HepG2 (cell line): ENCODE results near the gene MXD1. TPM values are rescaled to one million over a fixed set of nuclear protein-coding genes. Genes with fewer than 3 reads are reported as not detected.

ENCODE experiments used
- ATF3 ChIP-seq: sonication (generic); formaldehyde crosslinking; IDR thresholded peaks from 2 replicates; pipeline ENCODE4 v1.4.0; 2020; ENCODE audit warnings: missing genetic modification reagents
- DBP ChIP-seq: sonication (generic); formaldehyde crosslinking; IDR thresholded peaks from 2 replicates; pipeline ENCODE4 v1.4.0; 2020; ENCODE audit warnings: missing genetic modification reagents; ENCODE audit errors: not compliant biosample characterization
- E2F5 ChIP-seq: sonication (generic); formaldehyde crosslinking; conservative IDR thresholded peaks from 2 replicates; pipeline ENCODE4 v1.4.0; 2020; ENCODE audit warnings: missing genetic modification reagents
- ETV6 ChIP-seq: sonication (generic); formaldehyde crosslinking; conservative IDR thresholded peaks from 2 replicates; pipeline ENCODE4 v1.4.0; 2020; ENCODE audit warnings: missing genetic modification reagents
- FOXO4 ChIP-seq: sonication (generic); formaldehyde crosslinking; conservative IDR thresholded peaks from 2 replicates; pipeline ENCODE4 v1.8.1; 2023; ENCODE audit warnings: missing genetic modification reagents
- GATAD1 ChIP-seq: IDR thresholded peaks from 2 replicates; pipeline ENCODE4 v1.6.1; 2016; ENCODE audit warnings: missing genetic modification reagents, missing compliant biosample characterization
- JUN ChIP-seq: sonication (generic); formaldehyde crosslinking; IDR thresholded peaks from 2 replicates; pipeline ENCODE4 v1.4.0; 2020; ENCODE audit warnings: mild to moderate bottlenecking, missing genetic modification reagents
- KDM5B ChIP-seq: sonication (generic); formaldehyde crosslinking; IDR thresholded peaks from 2 replicates; pipeline ENCODE4 v1.4.0; 2020; ENCODE audit warnings: missing genetic modification reagents, mild to moderate bottlenecking, borderline replicate concordance
- KLF12 ChIP-seq: sonication (generic); formaldehyde crosslinking; IDR thresholded peaks from 2 replicates; pipeline ENCODE4 v1.4.0; 2020; ENCODE audit warnings: missing genetic modification reagents, borderline replicate concordance
- MED1 ChIP-seq: sonication (generic); formaldehyde crosslinking; IDR thresholded peaks from 2 replicates; pipeline ENCODE4 v1.4.0; 2020; ENCODE audit warnings: missing genetic modification reagents
- PCBP1 ChIP-seq: fragments of 200-400 bp; formaldehyde crosslinking; IDR thresholded peaks from 2 replicates; pipeline ENCODE4 v1.6.1; 2017; ENCODE audit warnings: mild to moderate bottlenecking, low read depth, low read length, borderline replicate concordance
- PRDM10 ChIP-seq: sonication (generic); formaldehyde crosslinking; IDR thresholded peaks from 2 replicates; pipeline ENCODE4 v1.4.0; 2020; ENCODE audit warnings: low read depth, missing genetic modification reagents
- PRMT3 ChIP-seq: sonication (generic); formaldehyde crosslinking; IDR thresholded peaks from 2 replicates; pipeline ENCODE4 v1.8.1; 2022; ENCODE audit warnings: low read depth, mild to moderate bottlenecking, moderate library complexity, missing genetic modification reagents, borderline replicate concordance
- SMAD9 ChIP-seq: sonication (generic); formaldehyde crosslinking; IDR thresholded peaks from 2 replicates; pipeline ENCODE4 v1.5.1; 2020; ENCODE audit warnings: mild to moderate bottlenecking, missing genetic modification reagents
- ZNF10 ChIP-seq: sonication (generic); formaldehyde crosslinking; IDR thresholded peaks from 2 replicates; pipeline ENCODE4 v1.4.0; 2020; ENCODE audit warnings: mild to moderate bottlenecking, low read depth, missing genetic modification reagents, borderline replicate concordance
- ZNF326 ChIP-seq: sonication (generic); formaldehyde crosslinking; IDR thresholded peaks from 2 replicates; pipeline ENCODE4 v1.4.0; 2020; ENCODE audit warnings: missing genetic modification reagents, borderline replicate concordance
- ZNF558 ChIP-seq: sonication (generic); formaldehyde crosslinking; IDR thresholded peaks from 2 replicates; pipeline ENCODE4 v1.9.0; 2022; ENCODE audit warnings: mild to moderate bottlenecking, missing genetic modification reagents, borderline replicate concordance
- ZNF577 ChIP-seq: sonication (generic); formaldehyde crosslinking; IDR thresholded peaks from 2 replicates; pipeline ENCODE4 v1.4.0; 2020; ENCODE audit warnings: mild to moderate bottlenecking, low read depth, missing genetic modification reagents, borderline replicate concordance
- ZNF776 ChIP-seq: sonication (generic); formaldehyde crosslinking; IDR thresholded peaks from 2 replicates; pipeline ENCODE4 v1.4.0; 2020; ENCODE audit warnings: mild to moderate bottlenecking, missing genetic modification reagents
- ZSCAN12 ChIP-seq: sonication (generic); formaldehyde crosslinking; IDR thresholded peaks from 2 replicates; pipeline ENCODE4 v1.9.0; 2021; ENCODE audit warnings: mild to moderate bottlenecking, missing genetic modification reagents
- polyA plus RNA-seq, 8 experiments: library from polyadenylated mRNA; depleted of rRNA in 3 of 8; stranded (reverse) in 7 of 8; unstranded in 1 of 8; fragments of >200 nt; fragmentation: Illumina TruSeq in 4 of 8; extraction: Trizol in 4 of 8; gene quantifications; 2 replicates each; pipeline versions ENCODE4 v1.2.1 to v1.2.3, GENCODE V29; 2011 to 2016; ENCODE audit warnings: low read depth in 4 of 8, missing spikeins in 1 of 8, mixed read lengths in 1 of 8; ENCODE audit not compliant: insufficient read depth in 1 of 8
- total RNA-seq, 5 experiments: library from RNA; depleted of rRNA; stranded (reverse); fragments of >200 nt; fragmentation: Illumina TruSeq; extraction: Trizol; gene quantifications; 2 replicates each; pipeline ENCODE4 v1.2.3, GENCODE V29; 2016; ENCODE audit warnings: low read depth in 1 of 5

The MXD1 gene
- total and polyA plus RNA-seq, 2 of the 13 experiments (the other 11 are each of a cell fraction or from before 2014, with no cell fraction given), result 6.4 to 14.9 TPM

GRCh38 chr2:69914950-69915945 lies at the start of gene MXD1 (continued):
- peak; percentile 33; the same call in 1 of the 2 replicates for TF ChIP-seq ETV6
- TF ChIP-seq ZSCAN12, result no peak
- 0 out of 2 replicates have a peak, but pooled peaks have one; percentile 84 for TF ChIP-seq FOXO4 (CRISPR knock-in tag)
- TF ChIP-seq DBP (CRISPR knock-in tag), result no peak
- TF ChIP-seq ZNF577, result no peak
- TF ChIP-seq KLF12 (CRISPR knock-in tag), result no peak
- TF ChIP-seq PRMT3 (CRISPR knock-in tag), result no peak; the same call in 1 of the 2 replicates
- TF ChIP-seq ZNF10, result no peak
- no peak for TF ChIP-seq KDM5B (CRISPR knock-in tag)
- TF ChIP-seq PRDM10, result no peak
- no peak; the same call in 1 of the 2 replicates for TF ChIP-seq PCBP1
- TF ChIP-seq JUN, result no peak
- peak; percentile 32; the same call in 1 of the 2 replicates for TF ChIP-seq ZNF558
- no peak for TF ChIP-seq SMAD9 (CRISPR knock-in tag)
- no peak for TF ChIP-seq ATF3 (CRISPR knock-in tag)
- TF ChIP-seq MED1 (CRISPR knock-in tag), result 0 out of 2 replicates have a peak, but pooled peaks have one; percentile 8
- TF ChIP-seq ZNF776 (CRISPR knock-in tag), result peak; percentile 65; the same call in 1 of the 2 replicates
- no peak; the same call in 1 of the 2 replicates for TF ChIP-seq E2F5 (CRISPR knock-in tag)
- TF ChIP-seq ZNF326 (CRISPR knock-in tag), result no peak
- TF ChIP-seq GATAD1 (CRISPR knock-in tag), result no peak; the same call in 1 of the 2 replicates
